OCI-LY1 (cell line): Measurements from ENCODE around the gene NLRP9.
"Not testable (repeated sequence)": the region's sequence is repeated elsewhere in the genome, so short reads cannot be mapped to it uniquely, and the experiment has no call there.

Experiments used
- H2AFZ ChIP-seq: fragments of 200-600 bp; sonication (generic), shearing (Covaris generic); 2 replicates; pipeline ENCODE4 v1.6.0; 2014; ENCODE audit warnings: antibody characterized with exemption, mild to moderate bottlenecking, low read length
- H3F3A ChIP-seq: fragments of 200-600 bp; sonication (generic), shearing (Covaris generic); 2 replicates; pipeline ENCODE4 v1.6.0; 2014; ENCODE audit warnings: mild to moderate bottlenecking, antibody characterized with exemption, low read length, moderate library complexity; ENCODE audit not compliant: insufficient read depth
- H3K27ac ChIP-seq: fragments of 200-600 bp; sonication (generic); 2 replicates; pipeline ENCODE4 v1.5.1; 2014; ENCODE audit warnings: low read length, mixed run types, mild to moderate bottlenecking, low read depth; ENCODE audit not compliant: poor library complexity, severe bottlenecking
- H3K27me3 ChIP-seq: fragments of 200-600 bp; sonication (generic); 2 replicates; pipeline ENCODE4 v1.6.0; 2014; ENCODE audit warnings: antibody characterized with exemption, mild to moderate bottlenecking, low read length, moderate library complexity; ENCODE audit not compliant: insufficient read depth
- H3K36me3 ChIP-seq: fragments of 200-600 bp; sonication (generic); 2 replicates; pipeline ENCODE4 v1.6.1; 2014; ENCODE audit warnings: mild to moderate bottlenecking, antibody characterized with exemption, low read length, moderate library complexity, mixed read lengths; ENCODE audit not compliant: insufficient read depth
- H3K4me1 ChIP-seq: fragments of 200-600 bp; sonication (generic); 2 replicates; pipeline ENCODE4 v1.5.1; 2014; ENCODE audit warnings: mild to moderate bottlenecking, low read length, moderate library complexity; ENCODE audit not compliant: insufficient read depth, severe bottlenecking
- H3K4me2 ChIP-seq: fragments of 200-600 bp; sonication (generic), shearing (Covaris generic); 2 replicates; pipeline ENCODE4 v1.6.1; 2014; ENCODE audit warnings: low read length
- H3K4me3 ChIP-seq: fragments of 200-600 bp; sonication (generic); 2 replicates; pipeline ENCODE4 v1.5.1; 2014; ENCODE audit warnings: low read length, low read depth, mild to moderate bottlenecking, mixed read lengths; ENCODE audit not compliant: poor library complexity, severe bottlenecking
- H3K79me2 ChIP-seq: fragments of 200-600 bp; shearing (Covaris generic); 2 replicates; pipeline ENCODE4 v1.6.1; 2016; ENCODE audit warnings: mixed run types, low read length, mixed read lengths; ENCODE audit not compliant: insufficient read depth
- H3K9ac ChIP-seq: fragments of 200-600 bp; sonication (generic), shearing (Covaris generic); 2 replicates; pipeline ENCODE4 v1.6.1; 2014; ENCODE audit warnings: mild to moderate bottlenecking, low read length, mixed read lengths
- H3K9me2 ChIP-seq: fragments of 200-600 bp; sonication (generic), shearing (Covaris generic); 2 replicates; pipeline ENCODE4 v1.6.1; 2014; ENCODE audit warnings: low read depth, mild to moderate bottlenecking, low read length, mixed read lengths
- H3K9me3 ChIP-seq: fragments of 200-600 bp; shearing (Covaris generic); 2 replicates; pipeline ENCODE4 v1.6.1; 2014; ENCODE audit warnings: low read length, mixed read lengths
- H4K20me1 ChIP-seq: fragments of 200-600 bp; sonication (generic), shearing (Covaris generic); 2 replicates; pipeline ENCODE4 v1.6.0; 2016; ENCODE audit warnings: mild to moderate bottlenecking, low read length; ENCODE audit not compliant: insufficient read depth
- CTCF ChIP-seq: fragments of 200-600 bp; sonication (generic), shearing (Covaris generic); IDR thresholded peaks from 2 replicates; pipeline ENCODE4 v1.5.1; 2017; ENCODE audit warnings: mild to moderate bottlenecking, antibody characterized with exemption, low read length, moderate library complexity, mixed read lengths
- EZH2 ChIP-seq: fragments of 200-600 bp; sonication (generic), shearing (Covaris generic); IDR thresholded peaks from 2 replicates; pipeline ENCODE4 v1.8.0; 2017; ENCODE audit warnings: borderline replicate concordance, mixed run types, mild to moderate bottlenecking, antibody characterized with exemption, low read length, moderate library complexity, mixed read lengths

Gene NLRP9

GRCh38 chr19:55753401-55753800 lies 15.2 kb upstream of the NLRP9 start:
- Histone ChIP-seq H4K20me1 (no peaks in the 10 kb centered on the region), H3K4me2 (no peak overlapping the region), H3K79me2 (no peaks in the 10 kb centered on the region), H3F3A (no peaks in the 10 kb centered on the region), H3K4me3 (no peak overlapping the region), H3K4me1 (no peaks in the 10 kb centered on the region), H3K9ac (no peak overlapping the region), H3K27ac (no peak overlapping the region), H2AFZ (no peak overlapping the region), H3K36me3 (no peaks in the 10 kb centered on the region), H3K27me3 (no peaks in the 10 kb centered on the region), H3K9me2 (no peaks in the 10 kb centered on the region), H3K9me3 (no peaks in the 10 kb centered on the region)
- TF ChIP-seq EZH2, result no peak

- no peak overlapping the region for H3K27ac ChIP-seq
- no peaks in the 10 kb centered on the region for H3K36me3 ChIP-seq
- H3F3A ChIP-seq, result no peaks in the 10 kb centered on the region
- TF ChIP-seq EZH2, result no peak
- no peak overlapping the region for H3K4me3 ChIP-seq
- H3K9me3 ChIP-seq, result no peaks in the 10 kb centered on the region
- no peaks in the 10 kb centered on the region for H3K9me2 ChIP-seq
- H3K79me2 ChIP-seq, result no peaks in the 10 kb centered on the region
- H2AFZ ChIP-seq, result no peak overlapping the region
- H3K4me1 ChIP-seq, result no peaks in the 10 kb centered on the region
- H3K9ac ChIP-seq, result no peak overlapping the region
- no peak overlapping the region for H3K4me2 ChIP-seq
- no peaks in the 10 kb centered on the region for H4K20me1 ChIP-seq
- H3K27me3 ChIP-seq, result no peaks in the 10 kb centered on the region
These were observed 12.5 kb upstream of the NLRP9 start for GRCh38 chr19:55750715-55751114.

- H3K4me2 ChIP-seq, H3K79me2 ChIP-seq, H4K20me1 ChIP-seq, H3K9ac ChIP-seq, H3K36me3 ChIP-seq, H3K27me3 ChIP-seq, H3K27ac ChIP-seq, H3F3A ChIP-seq, H3K4me3 ChIP-seq, H2AFZ ChIP-seq, H3K9me3 ChIP-seq, H3K9me2 ChIP-seq, H3K4me1 ChIP-seq: not testable (repeated sequence)
These were observed 7.8 kb downstream of the NLRP9 start for GRCh38 chr19:55730378-55730777.

GRCh38 chr19:55723491-55723890 lies 14.7 kb downstream of the NLRP9 start:
- peaks cover 15% of the 10 kb centered on the region; the same call in 1 of the 2 replicates for H3K9me3 ChIP-seq
- no peak overlapping the region for H3K4me2 ChIP-seq
- H3K4me1 ChIP-seq, result no peaks in the 10 kb centered on the region
- no peaks in the 10 kb centered on the region for H3K79me2 ChIP-seq
- H3K9ac ChIP-seq, result no peak overlapping the region
- H3K36me3 ChIP-seq, result no peaks in the 10 kb centered on the region
- no peaks in the 10 kb centered on the region for H3F3A ChIP-seq
- H3K9me2 ChIP-seq, result no peaks in the 10 kb centered on the region
- H4K20me1 ChIP-seq, result no peaks in the 10 kb centered on the region
- no peak overlapping the region for H2AFZ ChIP-seq
- no peaks in the 10 kb centered on the region; the same call in 1 of the 2 replicates for H3K27me3 ChIP-seq
- no peak overlapping the region for H3K27ac ChIP-seq
- no peak overlapping the region for H3K4me3 ChIP-seq
- no peak for TF ChIP-seq CTCF
- TF ChIP-seq EZH2, result no peak
